CD8-positive, alpha-beta memory T cell (primary cell): Measurements from ENCODE around the gene CHRNA4. TPM values are rescaled to one million over a fixed set of nuclear protein-coding genes. Genes with fewer than 3 reads are reported as not detected.

Experiments
- CTCF ChIA-PET: fragments of 350-600 bp; sonication (Branson Sonifier 250); formaldehyde crosslinking; loops from one replicate; lab custom pipeline; 2021; ENCODE audit warnings: antibody characterized with exemption; lab: Charles Lee
- POLR2A ChIA-PET: fragments of 350-600 bp; sonication (Branson Sonifier 250); formaldehyde crosslinking; loops from one replicate; lab custom pipeline; 2021; ENCODE audit warnings: antibody characterized with exemption; lab: Charles Lee
- DNase-seq, 5 donors: peaks; one replicate each; pipeline versions ENCODE4 v3.0.0 to v3.0.0-alpha.2; 2020 to 2022; ENCODE audit warnings: mixed read lengths in 1 of 5
- H3K27ac ChIP-seq: one replicate; pipeline ENCODE4 v1.7.0; 2013; ENCODE audit warnings: low read depth, mild to moderate bottlenecking, low read length, moderate library complexity
- H3K27me3 ChIP-seq: 2 replicates; pipeline ENCODE4 v1.7.0; 2013; ENCODE audit warnings: low read length, mild to moderate bottlenecking; ENCODE audit not compliant: insufficient read depth, poor library complexity, severe bottlenecking
- H3K36me3 ChIP-seq: 2 replicates; pipeline ENCODE4 v1.7.0; 2013; ENCODE audit warnings: mild to moderate bottlenecking, low read length, moderate library complexity; ENCODE audit not compliant: insufficient read depth
- H3K4me1 ChIP-seq: 2 replicates; pipeline ENCODE4 v1.7.0; 2013; ENCODE audit warnings: mild to moderate bottlenecking, low read length, moderate library complexity; ENCODE audit not compliant: insufficient read depth
- H3K4me3 ChIP-seq: 2 replicates; pipeline ENCODE4 v1.7.0; 2013; ENCODE audit warnings: mild to moderate bottlenecking, low read length
- H3K9me3 ChIP-seq: 2 replicates; pipeline ENCODE4 v1.7.0; 2013; ENCODE audit warnings: mild to moderate bottlenecking, low read length
- H3K27ac Mint-ChIP-seq, 8 donors: one replicate each; pipeline ENCODE4 v1.8.0; 2020 to 2021; ENCODE audit warnings: mixed read lengths in 8 of 8, mild to moderate bottlenecking in 6 of 8, inconsistent platforms in 3 of 8, moderate library complexity in 3 of 8
- H3K27me3 Mint-ChIP-seq, 2 donors: one replicate each; pipeline ENCODE4 v1.8.0; 2020 to 2021; ENCODE audit warnings: mixed read lengths in 2 of 2, mild to moderate bottlenecking in 1 of 2, moderate library complexity in 1 of 2
- H3K36me3 Mint-ChIP-seq, 3 donors: one replicate each; pipeline ENCODE4 v1.8.0; 2020 to 2021; ENCODE audit warnings: mixed read lengths in 3 of 3, inconsistent platforms in 1 of 3, mild to moderate bottlenecking in 1 of 3
- H3K4me1 Mint-ChIP-seq, 3 donors: one replicate each; pipeline ENCODE4 v1.8.0; 2020 to 2021; ENCODE audit warnings: mixed read lengths in 3 of 3, inconsistent platforms in 1 of 3, mild to moderate bottlenecking in 1 of 3
- H3K4me3 Mint-ChIP-seq, 7 donors: one replicate each; pipeline ENCODE4 v1.8.0; 2020 to 2021; ENCODE audit warnings: mixed read lengths in 7 of 7, mild to moderate bottlenecking in 6 of 7, moderate library complexity in 4 of 7, inconsistent platforms in 2 of 7
- H3K9me3 Mint-ChIP-seq, 5 donors: one replicate each; pipeline ENCODE4 v1.8.0; 2020 to 2022; ENCODE audit warnings: mixed read lengths in 5 of 5, mild to moderate bottlenecking in 3 of 5, moderate library complexity in 2 of 5, inconsistent platforms in 1 of 5
- polyA plus RNA-seq: library from polyadenylated mRNA; unstranded; fragments of 300-500 nt; fragmentation: Illumina TruSeq; gene quantifications from one replicate; pipeline ENCODE4 v1.2.3, GENCODE V29; 2021
- total RNA-seq, 2 experiments: library from RNA; stranded (reverse); gene quantifications; one replicate each; pipeline ENCODE4 v1.2.3, GENCODE V29; 2021

Gene CHRNA4
- total and polyA plus RNA-seq, 3 experiments from 2014 or later = not detected

GRCh38 chr20:63399596-63400375 lies 38.6 kb upstream of the CHRNA4 start:
- H3K4me3 Mint-ChIP-seq = no peak overlapping the region
- H3K4me3 ChIP-seq = no peak overlapping the region
- no peak overlapping the region for H3K27ac Mint-ChIP-seq
- H3K4me1 Mint-ChIP-seq = no peaks in the 10 kb centered on the region
- CTCF ChIA-PET = no interaction called here
- H3K36me3 ChIP-seq = no peaks in the 10 kb centered on the region
- no peaks in the 10 kb centered on the region for H3K9me3 ChIP-seq
- POLR2A ChIA-PET = no interaction called here
- no peak overlapping the region for H3K27ac ChIP-seq
- H3K4me1 ChIP-seq = no peaks in the 10 kb centered on the region
- H3K36me3 Mint-ChIP-seq = no peaks in the 10 kb centered on the region
- H3K9me3 Mint-ChIP-seq = no peaks in the 10 kb centered on the region
- no peaks in the 10 kb centered on the region for H3K27me3 ChIP-seq
- H3K27me3 Mint-ChIP-seq = peaks cover 2 to 4% of the 10 kb centered on the region in 2 donors
- no peak for DNase-seq

DNA sequence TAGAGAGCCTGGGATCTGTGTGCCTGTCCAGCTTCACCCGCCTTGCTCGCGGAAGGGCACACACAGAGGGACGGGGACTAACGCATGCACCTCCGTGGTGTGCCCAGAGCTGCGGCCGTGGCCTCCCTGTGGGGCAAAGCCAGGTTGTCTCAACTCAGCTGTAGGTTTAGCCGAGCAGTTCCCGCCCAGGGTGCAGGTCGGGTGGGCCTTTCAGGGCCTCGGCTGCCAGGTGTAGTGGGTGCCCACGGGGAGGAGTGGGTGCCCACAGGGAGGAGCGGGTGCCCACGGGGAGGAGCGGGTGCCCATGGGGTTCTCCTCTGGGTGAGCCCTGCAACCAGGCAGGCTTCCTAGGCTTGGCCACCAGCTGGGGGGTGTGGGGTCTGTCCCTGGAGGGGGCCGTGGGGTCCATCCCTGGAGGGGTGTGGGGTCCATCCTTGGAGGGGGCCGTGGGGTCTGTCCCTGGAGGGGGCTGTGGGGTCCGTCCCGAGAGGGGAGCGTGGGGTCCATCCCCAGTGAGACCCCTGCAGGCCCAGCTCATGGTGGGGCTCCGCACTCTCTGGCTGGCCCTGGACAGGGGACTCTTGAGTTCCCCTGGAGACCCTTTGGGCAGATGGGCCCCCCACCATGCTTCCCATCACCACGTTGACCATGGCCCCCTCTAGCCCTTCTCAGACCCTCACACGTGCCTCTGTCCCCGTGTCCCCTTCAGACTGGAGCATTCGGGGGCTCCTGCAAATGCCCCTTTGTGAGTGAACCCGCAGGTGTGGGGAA lies 37.8 kb upstream of the CHRNA4 start:
- no peak for DNase-seq
- Mint-ChIP-seq H3K9me3 (no peaks in the 10 kb centered on the region), H3K4me1 (no peaks in the 10 kb centered on the region), H3K27me3 (peaks cover 2 to 12% of the 10 kb centered on the region in 2 donors), H3K4me3 (no peak overlapping the region), H3K27ac (no peak overlapping the region), H3K36me3 (no peaks in the 10 kb centered on the region)
- H3K4me1 ChIP-seq = no peaks in the 10 kb centered on the region
- H3K36me3 ChIP-seq = no peaks in the 10 kb centered on the region
- H3K4me3 ChIP-seq = no peak overlapping the region
- ChIA-PET POLR2A (no interaction called here), CTCF (no interaction called here)
- no peaks in the 10 kb centered on the region for H3K27me3 ChIP-seq
- H3K9me3 ChIP-seq = no peaks in the 10 kb centered on the region
- H3K27ac ChIP-seq = no peak overlapping the region

GRCh38 chr20:63397946-63398450 lies 36.8 kb upstream of the CHRNA4 start:
- Mint-ChIP-seq H3K36me3 (no peaks in the 10 kb centered on the region), H3K4me3 (no peak overlapping the region), H3K27ac (no peak overlapping the region), H3K9me3 (no peaks in the 10 kb centered on the region), H3K4me1 (no peaks in the 10 kb centered on the region), H3K27me3 (peaks cover 3 to 13% of the 10 kb centered on the region in 2 donors)
- H3K4me3 ChIP-seq = no peak overlapping the region
- no peak overlapping the region for H3K27ac ChIP-seq
- ChIA-PET POLR2A (no interaction called here), CTCF (no interaction called here)
- no peaks in the 10 kb centered on the region for H3K27me3 ChIP-seq
- H3K4me1 ChIP-seq = no peaks in the 10 kb centered on the region
- H3K9me3 ChIP-seq = no peaks in the 10 kb centered on the region
- no peak for DNase-seq
- H3K36me3 ChIP-seq = no peaks in the 10 kb centered on the region

GRCh38 chr20:63397155-63397843 lies 36.1 kb upstream of the CHRNA4 start:
- Mint-ChIP-seq H3K36me3 (no peaks in the 10 kb centered on the region), H3K4me3 (no peak overlapping the region)

GRCh38 chr20:63396300-63396699 lies 35.2 kb upstream of the CHRNA4 start:
- Mint-ChIP-seq H3K27me3 (peaks cover 3 to 18% of the 10 kb centered on the region in 2 donors), H3K27ac (no peak overlapping the region), H3K4me1 (no peaks in the 10 kb centered on the region), H3K36me3 (no peaks in the 10 kb centered on the region), H3K9me3 (no peaks in the 10 kb centered on the region), H3K4me3 (no peak overlapping the region)
- Histone ChIP-seq H3K27ac (no peak overlapping the region), H3K4me1 (no peaks in the 10 kb centered on the region), H3K36me3 (no peaks in the 10 kb centered on the region), H3K9me3 (no peaks in the 10 kb centered on the region), H3K4me3 (no peak overlapping the region), H3K27me3 (no peaks in the 10 kb centered on the region)
- no peak for DNase-seq
- POLR2A ChIA-PET = no interaction called here
- CTCF ChIA-PET = no interaction called here

More at GRCh38 chr20:63397155-63397843, 36.1 kb upstream of the CHRNA4 start:
- peaks cover 3 to 15% of the 10 kb centered on the region in 2 donors for H3K27me3 Mint-ChIP-seq
- H3K36me3 ChIP-seq = no peaks in the 10 kb centered on the region
- H3K4me3 ChIP-seq = no peak overlapping the region
- no peaks in the 10 kb centered on the region for H3K4me1 Mint-ChIP-seq
- H3K27ac Mint-ChIP-seq = no peak overlapping the region
- DNase-seq = no peak
- POLR2A ChIA-PET = no interaction called here
- H3K4me1 ChIP-seq = no peaks in the 10 kb centered on the region
- no peaks in the 10 kb centered on the region for H3K27me3 ChIP-seq
- no peak overlapping the region for H3K27ac ChIP-seq
- H3K9me3 Mint-ChIP-seq = no peaks in the 10 kb centered on the region
- no peaks in the 10 kb centered on the region for H3K9me3 ChIP-seq
- CTCF ChIA-PET = no interaction called here

- Mint-ChIP-seq H3K4me1 (no peaks in the 10 kb centered on the region), H3K27me3 (peaks cover 4 to 22% of the 10 kb centered on the region in 2 donors), H3K27ac (no peak overlapping the region), H3K36me3 (no peaks in the 10 kb centered on the region), H3K9me3 (no peaks in the 10 kb centered on the region), H3K4me3 (no peak overlapping the region)
- Histone ChIP-seq H3K27me3 (no peaks in the 10 kb centered on the region), H3K4me3 (no peak overlapping the region), H3K9me3 (no peaks in the 10 kb centered on the region), H3K27ac (no peak overlapping the region), H3K36me3 (no peaks in the 10 kb centered on the region), H3K4me1 (no peaks in the 10 kb centered on the region)
- no peak for DNase-seq
- ChIA-PET POLR2A (no interaction called here), CTCF (no interaction called here)
Observed at GRCh38 chr20:63395723-63396122, 34.6 kb upstream of the CHRNA4 start.

GRCh38 chr20:63394920-63395455 lies 33.8 kb upstream of the CHRNA4 start:
- POLR2A ChIA-PET = no interaction called here
- Mint-ChIP-seq H3K4me1 (no peaks in the 10 kb centered on the region), H3K9me3 (no peaks in the 10 kb centered on the region), H3K4me3 (no peak overlapping the region), H3K36me3 (no peaks in the 10 kb centered on the region), H3K27ac (no peak overlapping the region), H3K27me3 (peaks cover 4 to 18% of the 10 kb centered on the region in 2 donors)
- H3K4me1 ChIP-seq = no peaks in the 10 kb centered on the region
- no peak overlapping the region for H3K4me3 ChIP-seq
- no peak for DNase-seq
- CTCF ChIA-PET = no interaction called here
- no peak overlapping the region for H3K27ac ChIP-seq
- H3K27me3 ChIP-seq = no peaks in the 10 kb centered on the region
- H3K36me3 ChIP-seq = no peaks in the 10 kb centered on the region
- no peaks in the 10 kb centered on the region for H3K9me3 ChIP-seq
